HepG2 (cell line): ENCODE measurements around the gene TAF9B. TPM values are rescaled to one million over a fixed set of nuclear protein-coding genes. Genes with fewer than 3 reads are reported as not detected.
A peak's percentile ranks its signal among the peaks of the same experiment; 100 is the strongest.
"Not testable (repeated sequence)": the region's sequence is repeated elsewhere in the genome, so short reads cannot be mapped to it uniquely, and the experiment has no call there.

Experiments used
- ATAC-seq: fragments of 200-7000 bp; cut with Tn5 transposase; 3 replicates; pipeline ENCODE4 v1.9.1; 2020; ENCODE audit warnings: mild to moderate bottlenecking, moderate library complexity
- BruUV-seq: library from RNA; stranded (reverse); fragments of 400-500 nt; replicated peaks from 2 replicates; lab custom pipeline; 2021; lab: Mats Ljungman, UMichigan
- CTCF ChIA-PET: fragments of 300-600 bp; formaldehyde crosslinking; extraction: SDS; loops from one replicate; lab custom pipeline; 2021; ENCODE audit warnings: low total read pairs, inconsistent platforms, low intra/inter-chr PET ratio; lab: Yijun Ruan, JAX
- POLR2A ChIA-PET: fragments of 350-600 bp; sonication (Branson Sonifier 250); formaldehyde crosslinking; loops from one replicate; lab custom pipeline; 2020; ENCODE audit warnings: antibody characterized with exemption, inconsistent platforms; lab: Yijun Ruan, JAX
- DNase-seq: peaks from one replicate; pipeline ENCODE4 v3.0.0-alpha.2; 2015; ENCODE audit warnings: low spot score
- FAIRE-seq: peaks from 3 replicates; lab custom pipeline; 2011; peaks lifted over from hg19 to GRCh38; lab: Jason Lieb, UNC
- H2AFZ ChIP-seq: one replicate; pipeline ENCODE4 v1.6.1; 2011; ENCODE audit warnings: low read length, inconsistent platforms
- H3K27ac ChIP-seq: fragments of 300-600 bp; 3 replicates; pipeline ENCODE4 v1.8.0; 2011; ENCODE audit warnings: mixed run types, mild to moderate bottlenecking, mixed read lengths, low read length, inconsistent platforms; ENCODE audit not compliant: insufficient read depth; ENCODE audit errors: extremely low read length
- H3K27me3 ChIP-seq, 2 experiments: fragments of 200-600 bp in 1 of 2; 2 replicates in 1 of 2; 3 replicates in 1 of 2; pipeline versions ENCODE4 v1.6.0 to v1.8.0; 2011; ENCODE audit warnings: low read length in 2 of 2, mild to moderate bottlenecking in 2 of 2, moderate library complexity in 2 of 2, inconsistent platforms in 1 of 2; ENCODE audit not compliant: insufficient read depth in 2 of 2, control insufficient read depth in 1 of 2
- H3K36me3 ChIP-seq, 2 experiments: fragments of 200-600 bp in 1 of 2; replicated peaks in 1 of 2; 2 replicates in 1 of 2; 3 replicates in 1 of 2; pipeline versions ENCODE4 v1.5.1 to v1.8.0; 2011; ENCODE audit warnings: low read length in 2 of 2, inconsistent platforms in 1 of 2; ENCODE audit not compliant: insufficient read depth in 2 of 2, control insufficient read depth in 1 of 2
- H3K4me1 ChIP-seq: 2 replicates; pipeline ENCODE4 v1.5.1; 2012; ENCODE audit warnings: low read length, inconsistent platforms; ENCODE audit not compliant: insufficient read depth
- H3K4me2 ChIP-seq: 2 replicates; pipeline ENCODE4 v1.6.0; 2011; ENCODE audit warnings: low read depth, low read length, inconsistent platforms
- H3K4me3 ChIP-seq, 3 experiments: fragments of 200-600 bp in 1 of 3; sonication (generic), shearing (Covaris generic) in 1 of 3; replicated peaks in 1 of 3; 2 replicates each; pipeline ENCODE4 v1.5.1; 2011 to 2016; ENCODE audit warnings: low read length in 3 of 3, inconsistent platforms in 2 of 3, low read depth in 2 of 3, mild to moderate bottlenecking in 2 of 3, control low read depth in 1 of 3, mixed read lengths in 1 of 3; ENCODE audit not compliant: insufficient read depth in 1 of 3
- H3K79me2 ChIP-seq: one replicate; pipeline ENCODE4 v1.6.1; 2011; ENCODE audit warnings: low read length, inconsistent platforms; ENCODE audit not compliant: insufficient read depth
- H3K9ac ChIP-seq: 2 replicates; pipeline ENCODE4 v1.6.0; 2011; ENCODE audit warnings: mild to moderate bottlenecking, low read depth, low read length, inconsistent platforms; ENCODE audit not compliant: insufficient read depth
- H3K9me3 ChIP-seq: 2 replicates; pipeline ENCODE4 v1.5.1; 2012; ENCODE audit warnings: mild to moderate bottlenecking, low read length
- H4K20me1 ChIP-seq: 2 replicates; pipeline ENCODE4 v1.6.0; 2011; ENCODE audit warnings: inconsistent platforms, mild to moderate bottlenecking, low read length, moderate library complexity; ENCODE audit not compliant: insufficient read depth
- CBX5 ChIP-seq: sonication (generic); formaldehyde crosslinking; IDR thresholded peaks from 2 replicates; pipeline ENCODE4 v1.4.0; 2020; ENCODE audit warnings: missing genetic modification reagents, borderline replicate concordance
- CENPT ChIP-seq: sonication (generic); formaldehyde crosslinking; IDR thresholded peaks from 2 replicates; pipeline ENCODE4 v1.8.0; 2022; ENCODE audit warnings: low read depth, mild to moderate bottlenecking, moderate library complexity, missing genetic modification reagents
- MBD4 ChIP-seq: IDR thresholded peaks from 2 replicates; pipeline ENCODE4 v1.6.1; 2012; ENCODE audit warnings: low read length, inconsistent platforms, borderline replicate concordance
- RARG ChIP-seq: sonication (generic); formaldehyde crosslinking; IDR thresholded peaks from 2 replicates; pipeline ENCODE4 v1.4.0; 2020; ENCODE audit warnings: low read depth, mild to moderate bottlenecking, missing genetic modification reagents
- SAP130 ChIP-seq: IDR thresholded peaks from 2 replicates; pipeline ENCODE4 v1.6.1; 2016; ENCODE audit warnings: low read depth
- SRSF9 ChIP-seq: fragments of 200-400 bp; formaldehyde crosslinking; IDR thresholded peaks from 2 replicates; pipeline ENCODE4 v1.6.1; 2018; ENCODE audit warnings: borderline replicate concordance, mild to moderate bottlenecking, low read depth, low read length; ENCODE audit not compliant: insufficient read depth, poor library complexity, severe bottlenecking
- ZNF326 ChIP-seq: sonication (generic); formaldehyde crosslinking; IDR thresholded peaks from 2 replicates; pipeline ENCODE4 v1.4.0; 2020; ENCODE audit warnings: missing genetic modification reagents, borderline replicate concordance
- ZNF431 ChIP-seq: sonication (generic); formaldehyde crosslinking; IDR thresholded peaks from 2 replicates; pipeline ENCODE4 v1.9.0; 2022; ENCODE audit warnings: missing genetic modification reagents, low read depth, mild to moderate bottlenecking, borderline replicate concordance
- ZNF780A ChIP-seq: sonication (generic); formaldehyde crosslinking; IDR thresholded peaks from 2 replicates; pipeline ENCODE4 v1.8.0; 2022; ENCODE audit warnings: mild to moderate bottlenecking, missing genetic modification reagents, moderate library complexity
- ZSCAN9 ChIP-seq: IDR thresholded peaks from 2 replicates; pipeline ENCODE4 v1.6.1; 2016; ENCODE audit warnings: borderline replicate concordance
- WGBS: methylation state at CpG from one replicate; pipeline ENCODE4 v1.1.6; 2017; ENCODE audit warnings: low lambda C conversion rate; 5-methylcytosine and 5-hydroxymethylcytosine counted together
- in situ Hi-C: cut with HindIII; loops from 2 replicates; pipeline ENCODE4 v1.10.0; 2017; ENCODE audit warnings: low pct_unique_long_range_greater_than_20kb; ENCODE audit not compliant: extremely low pct_ligation_motif_present
- intact Hi-C: fragments of 100-400 bp; cut with micrococcal nuclease; formaldehyde crosslinking; loops from one replicate; pipeline ENCODE4 v1.10.0; 2022; ENCODE audit not compliant: unreplicated experiment
- polyA plus RNA-seq, 8 experiments: library from polyadenylated mRNA; depleted of rRNA in 3 of 8; stranded (reverse) in 7 of 8; unstranded in 1 of 8; fragments of >200 nt; fragmentation: Illumina TruSeq in 4 of 8; extraction: Trizol in 4 of 8; gene quantifications; 2 replicates each; pipeline versions ENCODE4 v1.2.1 to v1.2.3, GENCODE V29; 2011 to 2016; ENCODE audit warnings: low read depth in 4 of 8, missing spikeins in 1 of 8, mixed read lengths in 1 of 8; ENCODE audit not compliant: insufficient read depth in 1 of 8
- total RNA-seq, 5 experiments: library from RNA; depleted of rRNA; stranded (reverse); fragments of >200 nt; fragmentation: Illumina TruSeq; extraction: Trizol; gene quantifications; 2 replicates each; pipeline ENCODE4 v1.2.3, GENCODE V29; 2016; ENCODE audit warnings: low read depth in 1 of 5
- TF ChIP-seq, protein P1 (sequence below): sonication (generic); formaldehyde crosslinking; IDR thresholded peaks from 2 replicates; pipeline ENCODE4 v1.4.0; 2020; ENCODE audit warnings: mild to moderate bottlenecking, missing genetic modification reagents

Gene TAF9B
- total and polyA plus RNA-seq, 2 of the 13 experiments (the other 11 are each of a cell fraction or from before 2014, with no cell fraction given) = 10.8 to 15.2 TPM

DNA sequence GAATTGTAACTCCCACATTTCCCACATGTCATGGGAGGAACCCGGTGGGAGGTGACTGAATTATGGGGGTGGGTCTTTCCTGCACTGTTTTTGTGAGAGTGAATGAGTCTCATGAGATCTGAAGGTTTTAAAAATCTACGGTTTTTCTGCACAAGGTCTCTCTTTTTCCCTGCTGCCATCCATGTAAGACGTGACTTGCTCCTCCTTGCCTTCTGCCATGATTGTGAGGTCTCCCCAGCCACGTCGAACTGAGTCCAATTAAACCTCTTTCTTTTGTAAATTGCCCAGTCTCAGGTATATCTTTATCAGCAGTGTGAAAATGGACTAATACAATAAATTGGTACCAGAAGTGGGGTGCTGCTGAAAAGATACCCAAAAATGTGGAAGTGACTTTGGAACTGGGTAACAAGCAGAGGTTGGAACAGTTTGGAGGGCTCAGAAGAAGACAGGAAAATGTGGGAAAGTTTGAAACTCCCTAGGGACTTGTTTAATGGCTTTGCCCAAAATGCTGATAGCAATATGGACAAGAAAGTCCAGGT is 7.6 kb upstream of the TAF9B start:
- not testable (repeated sequence) for BruUV-seq, FAIRE-seq

DNA sequence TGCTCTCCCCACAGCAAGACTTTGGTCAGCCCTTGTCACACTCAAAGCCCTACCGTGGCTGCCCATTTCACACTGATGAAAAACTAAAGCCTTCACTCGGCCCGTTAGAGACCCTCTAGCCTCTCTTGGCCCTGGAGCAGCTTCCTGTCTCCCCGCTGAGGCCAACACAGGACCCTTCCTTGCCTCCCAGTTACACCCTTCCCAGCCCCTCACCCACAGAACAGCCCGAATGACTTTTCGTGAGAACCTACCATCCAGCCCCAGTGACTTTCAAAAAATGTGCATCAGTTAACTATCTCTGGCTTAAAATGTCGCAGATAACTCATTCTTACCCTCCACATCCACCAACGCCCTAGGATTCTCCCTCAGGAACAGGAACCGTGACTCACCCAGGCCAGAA is 756 bp upstream of the TAF9B start:
- intact Hi-C loops = no loop called here
- Histone ChIP-seq H3K27ac (no peak overlapping the region), H3K36me3 (no peaks in the 10 kb centered on the region), H3K4me2 (peak overlapping the region; percentile 75), H3K79me2 (no peaks in the 10 kb centered on the region)
- no TSS peak for BruUV-seq
- CTCF ChIA-PET = no interaction called here
- ATAC-seq = peak; percentile 8; the same call in 1 of the 3 replicates
- TF ChIP-seq CBX5 (CRISPR knock-in tag) (no peak), ZNF780A (CRISPR knock-in tag) (no peak), MBD4 (no peak), CENPT (CRISPR knock-in tag) (no peak), SAP130 (CRISPR knock-in tag) (no peak), RARG (CRISPR knock-in tag) (no peak), SRSF9 (no peak), ZNF326 (no peak), ZSCAN9 (CRISPR knock-in tag) (no peak)
- TF ChIP-seq, protein P1, sequence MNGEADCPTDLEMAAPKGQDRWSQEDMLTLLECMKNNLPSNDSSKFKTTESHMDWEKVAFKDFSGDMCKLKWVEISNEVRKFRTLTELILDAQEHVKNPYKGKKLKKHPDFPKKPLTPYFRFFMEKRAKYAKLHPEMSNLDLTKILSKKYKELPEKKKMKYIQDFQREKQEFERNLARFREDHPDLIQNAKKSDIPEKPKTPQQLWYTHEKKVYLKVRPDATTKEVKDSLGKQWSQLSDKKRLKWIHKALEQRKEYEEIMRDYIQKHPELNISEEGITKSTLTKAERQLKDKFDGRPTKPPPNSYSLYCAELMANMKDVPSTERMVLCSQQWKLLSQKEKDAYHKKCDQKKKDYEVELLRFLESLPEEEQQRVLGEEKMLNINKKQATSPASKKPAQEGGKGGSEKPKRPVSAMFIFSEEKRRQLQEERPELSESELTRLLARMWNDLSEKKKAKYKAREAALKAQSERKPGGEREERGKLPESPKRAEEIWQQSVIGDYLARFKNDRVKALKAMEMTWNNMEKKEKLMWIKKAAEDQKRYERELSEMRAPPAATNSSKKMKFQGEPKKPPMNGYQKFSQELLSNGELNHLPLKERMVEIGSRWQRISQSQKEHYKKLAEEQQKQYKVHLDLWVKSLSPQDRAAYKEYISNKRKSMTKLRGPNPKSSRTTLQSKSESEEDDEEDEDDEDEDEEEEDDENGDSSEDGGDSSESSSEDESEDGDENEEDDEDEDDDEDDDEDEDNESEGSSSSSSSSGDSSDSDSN (CRISPR knock-in tag) = no peak
- TF ChIP-seq, all 625 proteins: peak for 0
- Histone ChIP-seq H3K4me1 (no peaks in the 10 kb centered on the region), H4K20me1 (no peaks in the 10 kb centered on the region), H3K9ac (0 out of 2 replicates have a peak overlapping the region, but pooled peaks have one; percentile 56), H3K9me3 (no peaks in the 10 kb centered on the region), H3K27me3 (no peaks in the 10 kb centered on the region), H3K4me3 (peak overlapping the region in 2 of 3 experiments; percentile 72 to 80; a peak in 4 of 6 replicates), H2AFZ (no peak overlapping the region)
- WGBS = 93% methylated on average over 8 of the region's 9 CpGs
- in situ Hi-C loops = no loop called here
- POLR2A ChIA-PET = interaction anchor here (1.3 kb wide), 1 partner anchor 35 kb away, joined by 6 read pairs; the partner anchor contains the start of gene PGK1
- no peak for DNase-seq
- no peak for FAIRE-seq

More for the DNA sequence above, 7.6 kb upstream of the TAF9B start:
- H4K20me1 ChIP-seq, H3K27me3 ChIP-seq, H2AFZ ChIP-seq, H3K9me3 ChIP-seq, in situ Hi-C loops, CTCF ChIA-PET, H3K9ac ChIP-seq, ATAC-seq, H3K36me3 ChIP-seq, H3K4me3 ChIP-seq, H3K4me2 ChIP-seq, H3K79me2 ChIP-seq, intact Hi-C loops, DNase-seq, H3K27ac ChIP-seq, POLR2A ChIA-PET, H3K4me1 ChIP-seq: not testable (repeated sequence)
- WGBS = 27% methylated on average over 4 of the region's 5 CpGs
- TF ChIP-seq ZNF431 (CRISPR knock-in tag) = 0 out of 2 replicates have a peak, but pooled peaks have one; percentile 36
